Measurements from ENCODE around the gene ZSCAN22.

DNA sequence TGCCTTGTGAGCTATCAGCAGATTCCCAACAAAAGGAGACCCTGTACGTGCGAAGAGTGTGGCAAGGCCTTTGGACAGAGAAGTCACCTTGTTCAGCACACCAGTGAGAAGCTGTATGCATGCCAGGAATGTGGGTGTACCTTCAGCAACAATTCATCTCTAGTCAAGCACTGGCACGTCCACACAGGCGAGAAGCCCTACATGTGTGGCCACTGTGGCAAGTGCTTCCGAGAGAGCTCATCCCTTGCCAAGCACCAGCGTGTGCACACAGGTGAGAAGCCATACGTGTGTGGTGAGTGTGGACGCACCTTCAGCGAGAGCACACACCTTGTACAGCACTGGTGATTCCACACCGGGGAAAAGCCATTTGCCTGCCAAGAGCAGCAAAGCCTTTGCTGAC, 7.6 kb upstream of the ZSCAN22 start:
- no peak for TF ChIP-seq CTCF (IDR thresholded peaks at IDR 0.05; ENCODE audit: poor library complexity, severe bottlenecking)
- TF ChIP-seq MXI1 (conservative IDR thresholded peaks at IDR 0.05; ENCODE audit: poor library complexity, severe bottlenecking): no peak
- TF ChIP-seq EZH2 (IDR thresholded peaks at IDR 0.05; ENCODE audit: borderline replicate concordance, insufficient read depth, low read length, poor library complexity, severe bottlenecking): no peak
- no peak for TF ChIP-seq REST (IDR thresholded peaks at IDR 0.05; ENCODE audit: borderline replicate concordance)
- TF ChIP-seq EP300 (conservative IDR thresholded peaks at IDR 0.05; ENCODE audit: poor library complexity, severe bottlenecking): no peak
- TF ChIP-seq POLR2AphosphoS5 (IDR thresholded peaks at IDR 0.05): no peak

Measured in neural cell (in vitro differentiated cells).